ENCODE data around the gene SEZ6L. TPM values are rescaled to one million over a fixed set of nuclear protein-coding genes. Genes with fewer than 3 reads are reported as not detected.

SEZ6L gene
- total RNA-seq, 1 donor from 2014 or later = 1.7 TPM

DNA sequence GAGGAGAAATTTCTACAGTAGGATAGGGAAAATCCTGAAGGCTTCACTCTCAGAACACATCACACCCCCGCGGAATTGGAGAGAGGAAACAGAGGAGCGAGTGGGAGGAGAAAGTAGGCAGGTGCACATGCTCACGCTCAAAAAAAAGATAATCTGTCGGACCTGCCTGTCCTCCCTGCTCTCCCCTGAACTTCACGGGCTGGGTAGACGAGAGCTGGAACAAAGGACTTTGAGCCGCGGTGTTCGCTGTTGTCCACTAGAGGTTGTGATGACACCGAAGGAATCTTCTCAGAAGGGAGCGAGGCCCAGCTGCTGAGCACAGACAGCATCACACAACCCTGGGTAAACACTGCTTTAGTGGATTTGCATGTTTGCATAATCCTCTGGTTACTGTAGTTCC is 5.0 kb downstream of the SEZ6L start:
- Mint-ChIP-seq H3K36me3 (ENCODE audit: low read depth) (no peaks in the 10 kb centered on the region), H3K9me3 (no peaks in the 10 kb centered on the region), H3K27ac (ENCODE audit: unreplicated experiment) (no peak overlapping the region), H3K4me3 (no peak overlapping the region), H3K4me1 (no peaks in the 10 kb centered on the region), H3K27me3 (ENCODE audit: low read depth) (peaks cover 84% of the 10 kb centered on the region)
- no peak for DNase-seq (ENCODE audit: low read depth, low spot score)
- TF ChIP-seq, protein P1, sequence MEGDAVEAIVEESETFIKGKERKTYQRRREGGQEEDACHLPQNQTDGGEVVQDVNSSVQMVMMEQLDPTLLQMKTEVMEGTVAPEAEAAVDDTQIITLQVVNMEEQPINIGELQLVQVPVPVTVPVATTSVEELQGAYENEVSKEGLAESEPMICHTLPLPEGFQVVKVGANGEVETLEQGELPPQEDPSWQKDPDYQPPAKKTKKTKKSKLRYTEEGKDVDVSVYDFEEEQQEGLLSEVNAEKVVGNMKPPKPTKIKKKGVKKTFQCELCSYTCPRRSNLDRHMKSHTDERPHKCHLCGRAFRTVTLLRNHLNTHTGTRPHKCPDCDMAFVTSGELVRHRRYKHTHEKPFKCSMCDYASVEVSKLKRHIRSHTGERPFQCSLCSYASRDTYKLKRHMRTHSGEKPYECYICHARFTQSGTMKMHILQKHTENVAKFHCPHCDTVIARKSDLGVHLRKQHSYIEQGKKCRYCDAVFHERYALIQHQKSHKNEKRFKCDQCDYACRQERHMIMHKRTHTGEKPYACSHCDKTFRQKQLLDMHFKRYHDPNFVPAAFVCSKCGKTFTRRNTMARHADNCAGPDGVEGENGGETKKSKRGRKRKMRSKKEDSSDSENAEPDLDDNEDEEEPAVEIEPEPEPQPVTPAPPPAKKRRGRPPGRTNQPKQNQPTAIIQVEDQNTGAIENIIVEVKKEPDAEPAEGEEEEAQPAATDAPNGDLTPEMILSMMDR (conservative IDR thresholded peaks at IDR 0.05) = peak; percentile 44

- Mint-ChIP-seq H3K27ac (ENCODE audit: unreplicated experiment) (no peak overlapping the region), H3K36me3 (ENCODE audit: low read depth) (no peaks in the 10 kb centered on the region), H3K4me3 (no peak overlapping the region), H3K4me1 (no peaks in the 10 kb centered on the region), H3K27me3 (ENCODE audit: low read depth) (peaks cover 50% of the 10 kb centered on the region), H3K9me3 (no peaks in the 10 kb centered on the region)
- TF ChIP-seq, protein P1 (conservative IDR thresholded peaks at IDR 0.05) = no peak
- DNase-seq (ENCODE audit: low read depth, low spot score) = no peak
Measured at GRCh38 chr22:26182723-26183122, 13.5 kb downstream of the SEZ6L start.

DNA sequence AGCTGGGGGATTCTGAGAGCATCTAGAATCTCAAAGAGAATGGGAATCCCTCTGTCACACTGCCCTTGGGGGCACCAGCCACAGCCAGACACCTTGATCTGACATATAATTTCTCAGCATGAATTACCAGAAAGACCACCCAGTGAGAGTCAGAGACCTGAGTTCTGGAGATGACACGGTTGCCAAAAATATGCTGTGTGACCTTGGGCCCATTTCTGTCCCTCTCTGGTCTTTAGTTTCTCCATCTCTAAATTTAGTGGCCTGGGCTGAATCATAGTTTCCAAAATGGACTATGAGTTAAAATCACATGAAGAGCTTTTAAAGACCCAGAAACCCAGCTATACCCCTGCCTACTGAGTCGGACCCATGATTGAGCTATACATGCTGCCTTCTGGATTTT is 15.9 kb downstream of the SEZ6L start:
- no peaks in the 10 kb centered on the region for H3K9me3 Mint-ChIP-seq
- TF ChIP-seq, protein P1 (conservative IDR thresholded peaks at IDR 0.05) = no peak
- H3K36me3 Mint-ChIP-seq (ENCODE audit: low read depth) = no peaks in the 10 kb centered on the region

GRCh38 chr22:26188341-26188740 is 19.1 kb downstream of the SEZ6L start:
- Mint-ChIP-seq H3K27ac (ENCODE audit: unreplicated experiment) (no peak overlapping the region), H3K9me3 (no peaks in the 10 kb centered on the region), H3K4me3 (no peak overlapping the region), H3K4me1 (no peaks in the 10 kb centered on the region), H3K27me3 (ENCODE audit: low read depth) (peaks cover 44% of the 10 kb centered on the region), H3K36me3 (ENCODE audit: low read depth) (no peaks in the 10 kb centered on the region)
- TF ChIP-seq, protein P1 (conservative IDR thresholded peaks at IDR 0.05) = no peak
- no peak for DNase-seq (ENCODE audit: low read depth, low spot score)

More for the DNA sequence above, 15.9 kb downstream of the SEZ6L start:
- peaks cover 47% of the 10 kb centered on the region for H3K27me3 Mint-ChIP-seq (ENCODE audit: low read depth)
- no peak overlapping the region for H3K27ac Mint-ChIP-seq (ENCODE audit: unreplicated experiment)
- H3K4me1 Mint-ChIP-seq = no peaks in the 10 kb centered on the region
- H3K4me3 Mint-ChIP-seq = no peak overlapping the region
- DNase-seq (ENCODE audit: low read depth, low spot score) = no peak

- TF ChIP-seq, protein P1 (conservative IDR thresholded peaks at IDR 0.05) = no peak
- peaks cover 53% of the 10 kb centered on the region for H3K27me3 Mint-ChIP-seq (ENCODE audit: low read depth)
- no peaks in the 10 kb centered on the region for H3K4me1 Mint-ChIP-seq
- no peaks in the 10 kb centered on the region for H3K36me3 Mint-ChIP-seq (ENCODE audit: low read depth)
- H3K27ac Mint-ChIP-seq (ENCODE audit: unreplicated experiment) = no peak overlapping the region
- DNase-seq (ENCODE audit: low read depth, low spot score) = no peak
- no peaks in the 10 kb centered on the region for H3K9me3 Mint-ChIP-seq
- no peak overlapping the region for H3K4me3 Mint-ChIP-seq
Measured at GRCh38 chr22:26194313-26194712, 25.1 kb downstream of the SEZ6L start.

DNA sequence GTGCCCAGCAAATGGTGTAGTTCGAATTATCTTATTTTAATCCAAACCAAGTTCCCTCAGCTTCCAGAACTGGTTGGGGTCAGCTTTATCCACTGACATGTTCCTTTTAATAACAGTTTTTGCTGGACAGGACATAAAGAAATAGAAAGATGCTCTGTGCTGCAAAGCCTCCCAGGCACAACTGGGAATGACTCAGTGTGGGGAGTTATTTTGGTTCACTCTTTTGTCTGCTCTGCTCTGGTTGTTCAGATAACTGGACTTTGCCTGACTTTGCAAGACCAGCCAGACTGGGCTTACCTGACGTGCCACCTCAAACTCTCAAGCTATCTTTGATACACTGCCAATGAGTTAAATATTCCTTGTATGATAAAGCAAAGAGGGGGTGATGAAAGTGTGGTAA is 25.6 kb downstream of the SEZ6L start:
- Mint-ChIP-seq H3K36me3 (ENCODE audit: low read depth) (no peaks in the 10 kb centered on the region), H3K9me3 (no peaks in the 10 kb centered on the region), H3K4me3 (no peak overlapping the region), H3K27ac (ENCODE audit: unreplicated experiment) (no peak overlapping the region), H3K4me1 (no peaks in the 10 kb centered on the region), H3K27me3 (ENCODE audit: low read depth) (peaks cover 57% of the 10 kb centered on the region)
- TF ChIP-seq, protein P1 (conservative IDR thresholded peaks at IDR 0.05) = no peak
- no peak for DNase-seq (ENCODE audit: low read depth, low spot score)

Measured in neural crest cell (in vitro differentiated cells).